Measurements from ENCODE around the gene TXNRD2. TPM values are rescaled to one million over a fixed set of nuclear protein-coding genes. Genes with fewer than 3 reads are reported as not detected.

The TXNRD2 gene
- total RNA-seq, 1 experiment from 2014 or later: 29.5 TPM

DNA sequence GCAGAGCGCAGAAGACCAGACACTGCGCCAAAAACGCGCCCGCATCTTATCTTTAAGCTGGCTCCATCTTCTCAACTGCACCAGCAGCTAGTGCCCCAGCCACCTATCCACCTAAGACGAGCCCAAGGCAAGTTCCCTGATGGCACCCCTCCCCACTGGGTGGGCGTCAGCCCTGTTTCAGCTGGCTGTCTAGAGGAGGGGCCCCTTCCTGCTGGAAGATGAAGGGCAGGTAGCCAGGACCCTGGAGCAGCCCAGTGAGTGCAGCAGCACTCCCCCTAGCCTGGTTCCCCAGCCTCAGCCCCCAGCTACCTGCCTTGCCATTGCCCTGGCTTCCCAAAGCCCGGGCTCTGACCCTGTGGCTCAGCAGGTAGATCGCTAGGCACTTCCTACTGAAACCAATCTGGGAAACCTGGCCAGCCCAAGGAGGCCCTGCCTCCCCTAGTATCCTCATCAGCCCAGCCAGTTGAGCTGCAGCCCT, 46.8 kb upstream of the TXNRD2 start:
- Histone ChIP-seq H3K4me3 (ENCODE audit: low read depth in 2 of 2, low read length in 2 of 2) (no peak overlapping the region), H3K9me3 (ENCODE audit: control insufficient read depth, insufficient read depth, low read depth, low read length) (no peaks in the 10 kb centered on the region), H3K27me3 (ENCODE audit: control insufficient read depth, insufficient read depth, low read length) (no peaks in the 10 kb centered on the region), H3K36me3 (ENCODE audit: control insufficient read depth, insufficient read depth, low read length) (no peaks in the 10 kb centered on the region), H3K27ac (ENCODE audit: low read length) (no peak overlapping the region), H3K4me1 (ENCODE audit: control insufficient read depth, insufficient read depth, low read length) (peaks cover 12% of the 10 kb centered on the region; the same call in 1 of the 2 replicates)
- no TSS peak for BruUV-seq (replicated peaks)
- TF ChIP-seq TCF7L2 (IDR thresholded peaks at IDR 0.05; ENCODE audit: low read depth, low read length) (no peak), SIN3A (IDR thresholded peaks at IDR 0.05; ENCODE audit: borderline replicate concordance, insufficient read depth, low read depth, low read length) (no peak), POLR2AphosphoS5 (IDR thresholded peaks at IDR 0.05; ENCODE audit: low read depth, low read length) (no peak)
- TF ChIP-seq, protein P1, sequence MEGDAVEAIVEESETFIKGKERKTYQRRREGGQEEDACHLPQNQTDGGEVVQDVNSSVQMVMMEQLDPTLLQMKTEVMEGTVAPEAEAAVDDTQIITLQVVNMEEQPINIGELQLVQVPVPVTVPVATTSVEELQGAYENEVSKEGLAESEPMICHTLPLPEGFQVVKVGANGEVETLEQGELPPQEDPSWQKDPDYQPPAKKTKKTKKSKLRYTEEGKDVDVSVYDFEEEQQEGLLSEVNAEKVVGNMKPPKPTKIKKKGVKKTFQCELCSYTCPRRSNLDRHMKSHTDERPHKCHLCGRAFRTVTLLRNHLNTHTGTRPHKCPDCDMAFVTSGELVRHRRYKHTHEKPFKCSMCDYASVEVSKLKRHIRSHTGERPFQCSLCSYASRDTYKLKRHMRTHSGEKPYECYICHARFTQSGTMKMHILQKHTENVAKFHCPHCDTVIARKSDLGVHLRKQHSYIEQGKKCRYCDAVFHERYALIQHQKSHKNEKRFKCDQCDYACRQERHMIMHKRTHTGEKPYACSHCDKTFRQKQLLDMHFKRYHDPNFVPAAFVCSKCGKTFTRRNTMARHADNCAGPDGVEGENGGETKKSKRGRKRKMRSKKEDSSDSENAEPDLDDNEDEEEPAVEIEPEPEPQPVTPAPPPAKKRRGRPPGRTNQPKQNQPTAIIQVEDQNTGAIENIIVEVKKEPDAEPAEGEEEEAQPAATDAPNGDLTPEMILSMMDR (IDR thresholded peaks at IDR 0.05): no peak
- ChIA-PET CTCF (no interaction called here), POLR2A (no interaction called here)
- in situ Hi-C loops (cut with HindIII; ENCODE audit: low pct_unique_long_range_greater_than_20kb, low sequenced_read_pairs) (no loop called here), intact Hi-C loops (cut with micrococcal nuclease; ENCODE audit: unreplicated experiment) (no loop called here)
- DNase-seq (ENCODE audit: low read depth, low spot score): no peak
- ATAC-seq: no peak

DNA sequence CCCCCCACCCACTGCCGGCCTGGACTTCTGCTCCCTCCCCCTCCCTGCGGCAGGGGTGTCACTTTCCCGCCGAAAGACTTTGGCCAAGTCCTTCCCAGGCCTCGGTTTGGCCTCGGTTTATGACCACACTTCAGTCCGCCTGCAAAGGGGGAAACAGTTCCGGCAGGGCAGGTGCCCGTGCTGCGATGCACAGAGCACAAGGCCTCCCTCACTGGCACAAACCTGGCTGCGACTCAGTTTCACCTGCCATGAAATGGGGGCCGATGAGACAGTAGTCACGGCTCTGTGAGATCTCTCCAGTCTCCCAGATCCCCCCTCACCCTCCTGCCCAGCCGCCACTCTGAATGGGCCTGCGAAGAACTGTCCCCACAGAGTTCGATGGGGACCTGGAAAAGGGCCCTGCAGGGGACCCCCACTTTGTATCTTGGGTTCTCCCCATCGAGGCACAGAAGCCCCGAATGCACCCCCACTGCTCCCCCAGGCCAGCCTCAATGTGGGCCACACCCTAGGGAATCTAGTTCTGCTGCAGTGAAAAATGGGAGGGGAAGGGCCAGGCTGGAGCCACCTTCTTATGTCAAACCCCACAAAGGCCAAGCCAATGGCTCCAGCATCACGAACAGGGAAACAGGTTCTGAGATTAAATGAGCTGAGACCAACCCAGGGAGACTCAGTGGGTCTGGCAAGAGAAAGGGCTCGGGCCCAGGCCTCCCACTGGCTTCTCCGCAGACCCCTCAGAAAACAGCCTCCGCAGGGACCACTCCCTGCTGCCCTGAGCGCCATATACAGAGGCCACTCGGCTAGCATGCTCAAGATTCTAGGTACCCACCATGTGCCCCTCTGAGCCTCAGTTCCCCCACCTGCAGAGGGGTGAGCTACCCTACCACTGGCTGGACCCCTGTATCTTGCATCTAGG, 46.0 kb upstream of the TXNRD2 start:
- CTCF ChIA-PET: no interaction called here

More for the DNA sequence above, 46.0 kb upstream of the TXNRD2 start:
- no peaks in the 10 kb centered on the region for H3K36me3 ChIP-seq (ENCODE audit: control insufficient read depth, insufficient read depth, low read length)
- peaks cover 12% of the 10 kb centered on the region; the same call in 1 of the 2 replicates for H3K4me1 ChIP-seq (ENCODE audit: control insufficient read depth, insufficient read depth, low read length)
- in situ Hi-C loops (cut with HindIII; ENCODE audit: low pct_unique_long_range_greater_than_20kb, low sequenced_read_pairs) (no loop called here), intact Hi-C loops (cut with micrococcal nuclease; ENCODE audit: unreplicated experiment) (no loop called here)
- ATAC-seq: no peak; the same call in 1 of the 2 replicates
- no peaks in the 10 kb centered on the region for H3K27me3 ChIP-seq (ENCODE audit: control insufficient read depth, insufficient read depth, low read length)
- no peaks in the 10 kb centered on the region for H3K9me3 ChIP-seq (ENCODE audit: control insufficient read depth, insufficient read depth, low read depth, low read length)
- H3K4me3 ChIP-seq (ENCODE audit: low read depth in 2 of 2, low read length in 2 of 2): no peak overlapping the region
- no peak overlapping the region for H3K27ac ChIP-seq (ENCODE audit: low read length)
- TF ChIP-seq SIN3A (IDR thresholded peaks at IDR 0.05; ENCODE audit: borderline replicate concordance, insufficient read depth, low read depth, low read length) (no peak), TCF7L2 (IDR thresholded peaks at IDR 0.05; ENCODE audit: low read depth, low read length) (no peak), POLR2AphosphoS5 (IDR thresholded peaks at IDR 0.05; ENCODE audit: low read depth, low read length) (no peak)
- TF ChIP-seq, protein P1 (IDR thresholded peaks at IDR 0.05): no peak
- TF ChIP-seq, protein P2, sequence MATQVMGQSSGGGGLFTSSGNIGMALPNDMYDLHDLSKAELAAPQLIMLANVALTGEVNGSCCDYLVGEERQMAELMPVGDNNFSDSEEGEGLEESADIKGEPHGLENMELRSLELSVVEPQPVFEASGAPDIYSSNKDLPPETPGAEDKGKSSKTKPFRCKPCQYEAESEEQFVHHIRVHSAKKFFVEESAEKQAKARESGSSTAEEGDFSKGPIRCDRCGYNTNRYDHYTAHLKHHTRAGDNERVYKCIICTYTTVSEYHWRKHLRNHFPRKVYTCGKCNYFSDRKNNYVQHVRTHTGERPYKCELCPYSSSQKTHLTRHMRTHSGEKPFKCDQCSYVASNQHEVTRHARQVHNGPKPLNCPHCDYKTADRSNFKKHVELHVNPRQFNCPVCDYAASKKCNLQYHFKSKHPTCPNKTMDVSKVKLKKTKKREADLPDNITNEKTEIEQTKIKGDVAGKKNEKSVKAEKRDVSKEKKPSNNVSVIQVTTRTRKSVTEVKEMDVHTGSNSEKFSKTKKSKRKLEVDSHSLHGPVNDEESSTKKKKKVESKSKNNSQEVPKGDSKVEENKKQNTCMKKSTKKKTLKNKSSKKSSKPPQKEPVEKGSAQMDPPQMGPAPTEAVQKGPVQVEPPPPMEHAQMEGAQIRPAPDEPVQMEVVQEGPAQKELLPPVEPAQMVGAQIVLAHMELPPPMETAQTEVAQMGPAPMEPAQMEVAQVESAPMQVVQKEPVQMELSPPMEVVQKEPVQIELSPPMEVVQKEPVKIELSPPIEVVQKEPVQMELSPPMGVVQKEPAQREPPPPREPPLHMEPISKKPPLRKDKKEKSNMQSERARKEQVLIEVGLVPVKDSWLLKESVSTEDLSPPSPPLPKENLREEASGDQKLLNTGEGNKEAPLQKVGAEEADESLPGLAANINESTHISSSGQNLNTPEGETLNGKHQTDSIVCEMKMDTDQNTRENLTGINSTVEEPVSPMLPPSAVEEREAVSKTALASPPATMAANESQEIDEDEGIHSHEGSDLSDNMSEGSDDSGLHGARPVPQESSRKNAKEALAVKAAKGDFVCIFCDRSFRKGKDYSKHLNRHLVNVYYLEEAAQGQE (IDR thresholded peaks at IDR 0.05; ENCODE audit: insufficient read depth in 1 of 2, low read depth in 2 of 2, low read length in 1 of 2): no peak
- POLR2A ChIA-PET: no interaction called here
- BruUV-seq (replicated peaks): no TSS peak
- no peak for DNase-seq (ENCODE audit: low read depth, low spot score)

Measured in Panc1 (cell line).